ENCODE measurements around the gene MED4.

The MED4 gene

GRCh38 chr13:48040896-48041295 lies 54.0 kb downstream of the MED4 start:
- DNase-seq: no peak
- Histone ChIP-seq H3K9me3 (ENCODE audit: control insufficient read depth, low read length) (no peaks in the 10 kb centered on the region), H3K27ac (ENCODE audit: insufficient read depth, low read length, poor library complexity, severe bottlenecking) (no peak overlapping the region), H3K27me3 (replicated peaks; ENCODE audit: control insufficient read depth, insufficient read depth, low read length, poor library complexity, severe bottlenecking) (no peaks in the 10 kb centered on the region), H3K4me1 (ENCODE audit: control insufficient read depth, insufficient read depth, low read length, poor library complexity, severe bottlenecking) (peaks cover 12% of the 10 kb centered on the region), H3K36me3 (ENCODE audit: control insufficient read depth, insufficient read depth, low read length) (peaks cover 7% of the 10 kb centered on the region), H3K4me3 (ENCODE audit: insufficient read depth, low read depth, low read length, poor library complexity, severe bottlenecking) (no peak overlapping the region)

GRCh38 chr13:48040049-48040448 lies 54.9 kb downstream of the MED4 start:
- H3K4me3 ChIP-seq (ENCODE audit: insufficient read depth, low read depth, low read length, poor library complexity, severe bottlenecking): no peak overlapping the region
- no peak for DNase-seq
- no peaks in the 10 kb centered on the region for H3K9me3 ChIP-seq (ENCODE audit: control insufficient read depth, low read length)
- no peaks in the 10 kb centered on the region for H3K27me3 ChIP-seq (replicated peaks; ENCODE audit: control insufficient read depth, insufficient read depth, low read length, poor library complexity, severe bottlenecking)
- H3K36me3 ChIP-seq (ENCODE audit: control insufficient read depth, insufficient read depth, low read length): peaks cover 7% of the 10 kb centered on the region
- no peak overlapping the region for H3K27ac ChIP-seq (ENCODE audit: insufficient read depth, low read length, poor library complexity, severe bottlenecking)
- H3K4me1 ChIP-seq (ENCODE audit: control insufficient read depth, insufficient read depth, low read length, poor library complexity, severe bottlenecking): peaks cover 12% of the 10 kb centered on the region

GRCh38 chr13:48038761-48039160 lies 56.1 kb downstream of the MED4 start:
- H3K4me3 ChIP-seq (ENCODE audit: insufficient read depth, low read depth, low read length, poor library complexity, severe bottlenecking): no peak overlapping the region
- H3K36me3 ChIP-seq (ENCODE audit: control insufficient read depth, insufficient read depth, low read length): peaks cover 7% of the 10 kb centered on the region
- DNase-seq: no peak
- H3K27me3 ChIP-seq (replicated peaks; ENCODE audit: control insufficient read depth, insufficient read depth, low read length, poor library complexity, severe bottlenecking): no peaks in the 10 kb centered on the region
- H3K9me3 ChIP-seq (ENCODE audit: control insufficient read depth, low read length): no peaks in the 10 kb centered on the region
- peaks cover 11% of the 10 kb centered on the region for H3K4me1 ChIP-seq (ENCODE audit: control insufficient read depth, insufficient read depth, low read length, poor library complexity, severe bottlenecking)
- peak overlapping the region; percentile 94 for H3K27ac ChIP-seq (ENCODE audit: insufficient read depth, low read length, poor library complexity, severe bottlenecking)

GRCh38 chr13:48037346-48038173 lies 57.3 kb downstream of the MED4 start, which contains the start of gene NUDT15:
NUDT15 (plus strand) TSS chr13:48037726; CDS start chr13:48037747, 21 bp downstream.
- Histone ChIP-seq H3K9me3 (ENCODE audit: control insufficient read depth, low read length) (no peaks in the 10 kb centered on the region), H3K27ac (ENCODE audit: insufficient read depth, low read length, poor library complexity, severe bottlenecking) (peak within 1 kb of the TSS; percentile 94), H3K4me1 (ENCODE audit: control insufficient read depth, insufficient read depth, low read length, poor library complexity, severe bottlenecking) (peaks cover 8% of the 10 kb centered on the region), H3K36me3 (ENCODE audit: control insufficient read depth, insufficient read depth, low read length) (peaks cover 7% of the 10 kb centered on the region), H3K27me3 (replicated peaks; ENCODE audit: control insufficient read depth, insufficient read depth, low read length, poor library complexity, severe bottlenecking) (no peaks in the 10 kb centered on the region), H3K4me3 (ENCODE audit: insufficient read depth, low read depth, low read length, poor library complexity, severe bottlenecking) (peak within 1 kb of the TSS; percentile 77)
- DNase-seq: peak; percentile 92 to 94 (median 92)

- DNase-seq: no peak
- no peak overlapping the region for H3K27ac ChIP-seq (ENCODE audit: insufficient read depth, low read length, poor library complexity, severe bottlenecking)
Observed at GRCh38 chr13:48029859-48030258, 65.0 kb downstream of the MED4 start.

GRCh38 chr13:48028066-48028465 lies 66.8 kb downstream of the MED4 start:
- Histone ChIP-seq H3K27ac (ENCODE audit: insufficient read depth, low read length, poor library complexity, severe bottlenecking) (no peak overlapping the region), H3K4me3 (ENCODE audit: insufficient read depth, low read depth, low read length, poor library complexity, severe bottlenecking) (no peak overlapping the region), H3K27me3 (replicated peaks; ENCODE audit: control insufficient read depth, insufficient read depth, low read length, poor library complexity, severe bottlenecking) (no peaks in the 10 kb centered on the region), H3K4me1 (ENCODE audit: control insufficient read depth, insufficient read depth, low read length, poor library complexity, severe bottlenecking) (no peaks in the 10 kb centered on the region), H3K36me3 (ENCODE audit: control insufficient read depth, insufficient read depth, low read length) (peaks cover 3% of the 10 kb centered on the region), H3K9me3 (ENCODE audit: control insufficient read depth, low read length) (no peaks in the 10 kb centered on the region)
- no peak for DNase-seq

More at GRCh38 chr13:48029859-48030258, 65.0 kb downstream of the MED4 start:
- no peak overlapping the region for H3K4me3 ChIP-seq (ENCODE audit: insufficient read depth, low read depth, low read length, poor library complexity, severe bottlenecking)
- H3K4me1 ChIP-seq (ENCODE audit: control insufficient read depth, insufficient read depth, low read length, poor library complexity, severe bottlenecking): no peaks in the 10 kb centered on the region
- H3K9me3 ChIP-seq (ENCODE audit: control insufficient read depth, low read length): no peaks in the 10 kb centered on the region
- peaks cover 3% of the 10 kb centered on the region for H3K36me3 ChIP-seq (ENCODE audit: control insufficient read depth, insufficient read depth, low read length)
- no peaks in the 10 kb centered on the region for H3K27me3 ChIP-seq (replicated peaks; ENCODE audit: control insufficient read depth, insufficient read depth, low read length, poor library complexity, severe bottlenecking)

Measured in effector memory CD4-positive, alpha-beta T cell (primary cell).